ENCODE measurements around the gene TBC1D19.
A peak's percentile ranks its signal among the peaks of the same experiment; 100 is the strongest.

TBC1D19 gene

DNA sequence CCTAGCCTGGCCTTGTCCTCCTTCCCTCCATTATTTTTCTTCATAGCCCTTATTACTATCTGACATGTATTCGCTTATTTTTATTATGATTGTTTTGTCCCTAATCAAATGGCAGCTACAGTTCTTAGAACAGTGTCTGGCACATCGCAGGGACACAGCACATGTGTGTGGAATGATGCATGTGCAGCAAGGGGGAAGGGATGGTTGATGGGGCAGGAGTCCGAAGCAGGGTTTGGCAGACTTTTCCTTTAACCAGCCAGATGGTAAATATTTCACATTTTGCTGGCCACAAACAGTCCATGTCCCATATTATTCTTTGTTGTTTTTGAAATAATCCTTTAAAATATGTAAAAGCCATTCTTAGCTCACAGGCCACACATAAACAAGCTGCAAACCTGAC is 148.5 kb downstream of the TBC1D19 start:
- peak; percentile 10 for DNase-seq (ENCODE audit: low read depth)

DNA sequence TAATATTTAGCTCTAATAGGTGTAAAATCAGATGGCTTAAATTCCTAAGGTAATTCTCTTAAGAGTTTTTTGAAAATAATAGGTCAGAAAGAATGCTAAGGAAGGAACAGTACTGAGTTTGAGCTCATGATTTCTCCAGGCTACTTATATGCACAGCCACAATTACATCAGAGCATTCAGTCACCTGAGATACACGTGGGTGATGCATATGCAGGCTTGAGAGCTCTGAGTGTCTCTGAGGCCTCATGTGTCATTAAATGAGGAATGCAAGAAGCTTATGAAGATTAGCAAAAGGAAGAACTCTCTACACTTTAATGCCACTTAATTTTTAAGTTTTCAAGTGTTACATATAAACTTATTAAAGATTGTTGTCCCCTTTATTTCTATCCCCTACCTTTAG is 152.7 kb downstream of the TBC1D19 start:
- DNase-seq (ENCODE audit: low read depth), result no peak

DNA sequence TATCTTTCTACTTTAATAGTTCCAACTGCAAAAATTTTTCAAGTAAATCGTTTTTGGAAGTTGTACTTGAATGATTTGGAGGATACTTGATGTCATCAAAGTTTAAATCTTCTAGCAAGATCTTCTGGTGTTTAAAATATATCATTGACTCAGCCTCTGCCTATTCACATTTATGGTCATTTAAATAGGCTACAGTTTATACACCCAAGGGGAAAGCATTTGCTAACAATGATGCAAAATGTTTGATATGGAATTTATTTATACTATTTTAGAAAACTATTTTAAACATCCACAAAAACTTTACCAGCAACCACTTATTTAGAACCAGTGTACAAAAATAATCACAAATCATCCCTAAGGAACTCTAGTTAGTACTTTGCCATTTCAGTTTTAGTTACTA is 153.5 kb downstream of the TBC1D19 start:
- DNase-seq (ENCODE audit: low read depth), result no peak

DNA sequence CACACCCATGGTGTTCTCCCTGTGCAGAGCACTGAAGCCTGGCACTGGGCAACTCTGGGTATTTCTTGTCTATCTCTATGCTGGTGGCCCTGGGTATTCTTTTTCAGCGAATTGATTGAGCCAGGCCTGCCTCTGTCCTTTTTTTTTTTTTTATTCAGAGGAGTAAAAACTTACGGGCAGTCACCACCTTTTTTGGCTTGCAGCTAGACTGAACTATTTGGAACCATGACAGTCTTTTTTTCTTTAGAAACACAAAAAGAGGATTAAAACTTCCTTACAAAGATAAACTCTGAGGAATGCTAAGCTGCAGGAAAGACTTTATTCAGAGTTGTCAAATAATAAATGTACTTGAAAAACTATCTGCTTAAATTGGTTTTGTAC is 157.6 kb downstream of the TBC1D19 start:
- DNase-seq (ENCODE audit: low read depth), result no peak

DNA sequence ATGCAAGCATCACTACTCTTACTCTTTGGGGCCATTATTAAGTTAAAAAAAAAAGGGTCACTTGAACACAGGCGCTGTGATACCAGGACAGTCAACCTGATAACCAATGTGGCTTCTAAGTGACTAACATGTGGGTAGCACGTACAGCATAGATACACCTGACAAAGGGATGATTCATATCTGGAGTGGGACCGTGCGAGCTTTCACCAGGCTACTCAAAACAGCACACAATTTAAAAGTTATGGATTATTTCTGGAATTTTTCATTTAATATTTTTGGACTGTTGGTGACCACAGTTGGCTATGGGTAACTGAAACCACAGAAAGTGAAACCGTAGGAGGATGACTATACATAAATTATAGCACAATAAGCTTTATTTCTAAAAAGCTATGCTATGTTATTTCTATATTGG is 162.9 kb downstream of the TBC1D19 start:
- DNase-seq (ENCODE audit: low read depth), result no peak

DNA sequence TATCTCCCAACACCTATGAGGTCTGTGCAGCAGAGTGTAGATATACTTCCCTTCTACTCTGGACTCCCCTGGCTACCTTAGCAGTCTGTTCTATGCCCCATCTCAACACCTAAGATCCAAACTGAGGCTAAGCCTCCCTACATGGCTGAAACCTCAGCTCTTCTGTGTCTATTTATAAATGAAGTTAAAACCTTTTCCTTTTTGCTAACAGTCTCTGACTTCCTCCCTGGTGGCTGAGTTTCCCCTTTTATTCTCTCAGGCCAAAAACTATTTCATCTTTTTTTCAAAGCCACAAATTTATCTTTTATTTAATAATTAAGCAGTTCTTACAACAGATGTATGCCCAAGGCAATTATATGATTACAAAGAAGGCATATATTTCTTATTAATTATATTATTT is 164.9 kb downstream of the TBC1D19 start:
- no peak for DNase-seq (ENCODE audit: low read depth)

DNA sequence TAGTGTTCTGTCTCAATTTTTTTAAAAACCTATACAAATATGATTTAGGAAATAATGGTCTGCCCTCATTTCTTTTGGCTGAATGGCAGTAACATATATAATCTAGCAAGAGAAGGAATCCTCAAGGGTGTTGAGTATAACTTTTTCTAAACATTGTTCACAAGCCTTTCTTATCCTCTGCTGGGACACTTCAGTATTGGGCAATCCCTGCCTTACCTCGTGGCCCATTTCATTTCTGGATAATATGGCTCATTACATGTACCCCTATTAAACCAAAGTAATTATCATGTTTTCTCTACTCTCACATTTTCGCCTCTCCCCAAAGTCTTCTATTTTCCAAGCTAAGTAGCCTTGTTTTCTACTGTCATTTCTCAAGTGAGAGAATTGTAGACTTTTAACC is 166.0 kb downstream of the TBC1D19 start:
- DNase-seq (ENCODE audit: low read depth), result no peak

DNA sequence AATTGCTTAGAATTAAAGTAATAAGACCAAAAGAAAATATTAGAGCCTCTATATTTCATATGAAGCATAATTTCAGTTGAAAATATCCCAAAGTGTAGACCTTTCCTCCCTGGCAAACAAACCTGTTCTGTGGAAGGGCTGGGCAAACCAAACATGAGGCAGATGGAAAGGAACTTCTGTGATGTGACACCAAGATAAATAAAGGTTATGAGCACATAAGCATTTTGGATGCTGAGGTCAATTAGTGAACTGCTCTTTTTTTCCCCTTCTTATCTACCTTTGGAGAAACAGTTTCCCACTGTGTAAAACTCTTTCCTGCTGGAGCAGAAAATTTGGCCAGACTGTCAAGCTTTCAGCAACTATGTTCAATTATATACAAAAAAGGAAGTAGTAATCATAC is 167.1 kb downstream of the TBC1D19 start:
- DNase-seq (ENCODE audit: low read depth), result no peak

DNA sequence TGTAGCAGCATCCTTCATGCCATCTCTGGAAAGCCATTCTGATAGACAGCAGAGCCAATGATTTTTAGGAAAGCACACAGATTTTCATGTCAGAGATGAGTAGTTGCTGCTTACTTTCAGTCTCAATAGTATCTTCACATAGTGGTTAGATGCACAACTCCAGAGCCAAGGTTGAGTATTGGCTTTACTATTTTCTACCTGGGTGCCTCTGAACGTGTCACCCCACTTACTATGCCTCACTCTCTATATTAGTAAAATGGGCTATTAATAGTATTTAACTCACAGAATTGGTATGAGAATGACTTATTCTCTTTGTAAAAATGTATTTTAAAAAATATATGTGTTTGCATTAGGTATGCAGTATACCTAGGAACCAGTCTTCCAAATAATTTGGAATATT is 168.0 kb downstream of the TBC1D19 start:
- DNase-seq (ENCODE audit: low read depth), result no peak

DNA sequence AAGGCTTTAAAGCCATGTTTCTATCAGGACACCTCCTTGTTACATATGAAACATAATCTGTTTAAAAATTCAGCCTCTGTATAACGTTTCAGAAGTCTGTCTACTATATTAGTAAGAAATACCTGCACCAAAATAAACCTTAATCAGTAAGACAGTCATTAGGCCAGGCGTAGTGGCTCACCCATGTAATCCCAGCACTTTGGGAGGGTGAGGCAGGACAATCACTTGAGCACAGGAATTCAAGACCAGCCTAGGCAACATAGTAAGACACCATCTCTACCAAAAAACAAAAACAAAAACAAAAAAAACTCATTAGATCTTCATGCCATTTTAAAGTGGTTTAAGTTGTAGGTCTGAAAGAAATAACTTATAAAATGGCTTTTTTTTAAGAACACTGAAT is 169.3 kb downstream of the TBC1D19 start:
- DNase-seq (ENCODE audit: low read depth), result no peak

DNA sequence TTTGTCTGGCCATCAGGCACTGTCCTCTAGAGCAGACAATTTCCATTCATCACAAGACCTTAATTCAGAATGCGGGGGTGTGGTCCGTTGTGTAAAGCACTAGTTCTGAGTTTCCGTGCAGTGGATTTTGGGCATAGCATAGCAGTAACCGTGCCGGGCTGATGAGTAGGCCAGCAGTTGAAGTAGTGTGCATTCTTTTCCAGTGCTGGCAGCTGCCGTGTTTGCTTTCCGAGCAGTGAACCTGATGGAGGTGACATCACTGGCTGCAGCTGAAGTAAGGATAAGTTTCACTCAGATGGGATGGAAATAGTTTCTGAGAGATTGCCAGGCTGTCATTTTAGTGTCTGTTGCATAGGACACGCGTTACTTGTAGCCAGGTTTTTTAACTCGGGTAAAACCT is 169.7 kb downstream of the TBC1D19 start:
- peak; percentile 61 for DNase-seq (ENCODE audit: low read depth)

DNA sequence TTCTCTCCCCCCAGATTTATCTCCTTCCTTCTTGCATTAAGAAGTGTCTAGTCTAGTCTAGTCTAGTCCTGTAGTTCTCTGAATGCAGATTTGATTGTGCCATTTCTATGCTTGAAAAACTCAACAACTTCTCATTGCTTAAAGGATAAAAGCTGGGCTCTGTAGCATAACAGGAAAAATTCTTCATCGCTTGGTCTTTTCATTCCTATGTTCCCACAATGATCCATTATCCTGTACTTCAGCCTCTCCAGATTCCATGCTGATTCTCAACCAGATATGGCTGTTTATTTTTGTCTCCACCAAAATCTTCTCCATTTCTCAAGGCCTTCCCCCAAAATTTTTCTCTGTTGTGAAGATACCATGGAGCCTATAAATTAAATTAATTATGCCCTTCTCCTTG is 173.9 kb downstream of the TBC1D19 start:
- no peak for DNase-seq (ENCODE audit: low read depth)

DNA sequence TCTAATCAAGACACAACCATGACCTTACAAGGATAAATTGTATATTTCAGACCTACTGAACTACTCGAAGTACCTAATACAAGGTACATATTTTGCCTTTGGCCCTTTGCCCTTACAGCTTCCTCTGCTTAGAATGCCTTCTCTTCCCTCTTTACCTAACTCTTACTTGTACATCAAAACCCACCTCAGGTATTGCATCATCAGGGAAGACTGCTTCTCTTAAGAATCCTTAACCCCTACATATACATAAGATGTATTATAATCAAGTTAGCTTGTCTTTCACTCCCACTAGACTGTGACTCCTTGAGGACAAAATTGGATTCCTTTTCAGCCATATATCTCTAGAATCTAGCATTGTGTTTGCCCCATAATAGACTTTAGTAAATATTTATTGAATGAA is 175.0 kb downstream of the TBC1D19 start:
- no peak for DNase-seq (ENCODE audit: low read depth)

DNA sequence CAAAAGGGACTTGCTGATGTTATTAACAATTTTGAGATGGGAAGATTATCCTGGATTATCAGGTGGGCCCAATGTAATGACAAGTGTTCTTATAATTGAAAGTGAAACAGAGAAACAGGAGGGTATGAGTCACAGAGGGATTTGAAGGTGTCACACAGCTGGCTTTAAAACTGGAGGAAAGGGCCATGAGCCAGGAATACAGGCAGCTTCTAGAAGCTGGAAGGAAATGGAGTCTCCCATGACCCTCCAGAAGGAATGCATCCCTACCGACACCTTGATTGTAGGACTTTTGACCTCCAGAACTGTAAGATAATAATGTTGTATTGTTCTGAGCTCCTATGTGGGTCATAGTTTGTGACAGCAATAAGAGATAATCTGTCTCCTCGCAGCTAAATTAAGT is 178.8 kb downstream of the TBC1D19 start:
- no peak for DNase-seq (ENCODE audit: low read depth)

DNA sequence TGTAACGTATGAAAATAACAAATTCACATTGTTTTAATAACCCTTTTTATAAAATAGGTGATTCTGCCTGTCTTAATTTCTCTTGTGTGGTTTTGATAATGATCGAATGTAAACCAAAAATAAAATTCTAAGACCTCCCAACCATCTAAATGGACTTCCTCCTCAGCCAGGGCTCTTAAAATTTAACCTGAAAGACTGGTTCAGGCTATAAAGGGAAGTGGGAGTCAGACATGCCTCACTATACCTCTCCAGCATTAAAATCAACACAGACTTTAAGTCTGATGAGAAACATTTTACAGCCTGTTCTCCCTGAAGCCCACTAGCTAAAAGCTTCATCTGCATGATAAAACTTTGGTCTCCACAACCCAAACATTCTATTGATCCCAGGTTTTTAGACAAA is 179.2 kb downstream of the TBC1D19 start:
- DNase-seq (ENCODE audit: low read depth), result no peak

DNA sequence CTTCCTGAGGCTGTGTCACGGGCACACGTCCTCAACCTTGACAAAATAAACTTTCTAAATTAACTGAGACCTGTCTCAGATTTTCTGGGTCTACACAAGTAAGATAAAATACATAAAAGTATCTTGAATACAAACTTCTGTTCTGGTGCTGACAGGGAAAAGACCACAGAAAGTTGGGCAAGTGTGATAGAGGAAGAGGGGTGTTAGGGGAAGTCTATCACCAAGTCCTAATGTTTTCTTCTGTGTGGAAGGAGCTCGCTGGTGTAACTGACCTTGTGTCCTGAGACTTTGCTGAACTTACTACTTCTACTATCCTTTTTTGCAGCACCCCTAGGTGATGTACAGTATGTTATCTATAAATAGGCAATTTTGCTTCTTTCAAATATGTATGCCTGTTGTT is 179.8 kb downstream of the TBC1D19 start:
- DNase-seq (ENCODE audit: low read depth), result no peak

DNA sequence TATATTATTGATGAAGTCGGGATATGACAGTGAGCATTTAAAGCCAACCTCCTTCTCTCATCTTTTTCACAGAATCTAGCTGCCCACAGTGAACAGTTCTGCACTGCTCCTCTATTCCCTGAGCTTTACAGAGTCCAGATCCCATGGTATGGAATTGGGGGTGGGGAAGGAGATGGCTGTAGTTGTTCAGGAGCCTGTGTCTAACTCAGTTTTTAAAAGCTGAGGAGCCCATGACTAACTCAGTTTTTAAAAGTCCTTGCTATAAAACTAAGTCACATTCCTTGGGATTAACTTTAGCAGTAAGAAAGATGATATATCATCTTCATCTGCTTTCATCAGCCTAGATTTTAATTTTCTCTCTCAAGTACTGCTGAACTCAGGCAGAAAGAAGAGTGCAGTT is 180.3 kb downstream of the TBC1D19 start:
- DNase-seq (ENCODE audit: low read depth), result no peak

DNA sequence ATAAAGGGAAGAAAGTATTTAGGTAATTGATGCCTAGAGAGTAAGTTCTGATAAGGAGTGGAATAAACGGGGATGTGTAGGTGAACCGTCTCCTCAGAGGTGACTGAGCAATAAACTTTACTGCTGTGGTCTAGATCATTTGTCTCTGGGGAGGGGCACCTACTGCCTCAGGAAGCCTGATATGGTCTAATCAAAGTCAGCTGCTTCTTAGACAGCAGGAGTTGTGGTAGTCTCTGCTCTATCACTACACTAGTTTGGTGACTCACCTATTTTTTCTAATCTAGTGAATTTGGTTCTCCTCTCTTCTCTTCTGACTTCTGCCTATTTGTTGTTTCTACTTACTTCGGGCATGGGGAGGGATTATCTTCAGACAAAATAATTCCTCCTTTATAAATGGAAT is 181.6 kb downstream of the TBC1D19 start:
- DNase-seq (ENCODE audit: low read depth), result no peak

DNA sequence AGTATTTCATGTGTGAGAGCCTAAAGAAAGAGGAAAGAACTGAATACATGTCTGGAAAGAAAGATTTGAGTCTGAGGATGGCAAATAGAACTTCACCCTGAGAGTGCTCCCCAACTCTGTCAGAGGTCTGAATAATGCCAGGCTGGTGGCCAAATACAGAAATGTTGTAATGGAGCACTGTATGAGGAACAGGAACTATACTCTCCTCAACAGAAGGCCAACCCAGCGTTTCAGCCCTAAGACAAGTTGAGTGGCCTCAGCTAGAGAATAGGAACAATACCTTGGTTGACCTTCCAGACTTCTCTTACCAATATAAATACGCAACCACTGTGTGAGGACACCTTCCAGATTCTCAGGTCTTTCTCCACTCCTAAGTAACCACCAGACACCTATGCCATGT is 182.3 kb downstream of the TBC1D19 start:
- no peak for DNase-seq (ENCODE audit: low read depth)

DNA sequence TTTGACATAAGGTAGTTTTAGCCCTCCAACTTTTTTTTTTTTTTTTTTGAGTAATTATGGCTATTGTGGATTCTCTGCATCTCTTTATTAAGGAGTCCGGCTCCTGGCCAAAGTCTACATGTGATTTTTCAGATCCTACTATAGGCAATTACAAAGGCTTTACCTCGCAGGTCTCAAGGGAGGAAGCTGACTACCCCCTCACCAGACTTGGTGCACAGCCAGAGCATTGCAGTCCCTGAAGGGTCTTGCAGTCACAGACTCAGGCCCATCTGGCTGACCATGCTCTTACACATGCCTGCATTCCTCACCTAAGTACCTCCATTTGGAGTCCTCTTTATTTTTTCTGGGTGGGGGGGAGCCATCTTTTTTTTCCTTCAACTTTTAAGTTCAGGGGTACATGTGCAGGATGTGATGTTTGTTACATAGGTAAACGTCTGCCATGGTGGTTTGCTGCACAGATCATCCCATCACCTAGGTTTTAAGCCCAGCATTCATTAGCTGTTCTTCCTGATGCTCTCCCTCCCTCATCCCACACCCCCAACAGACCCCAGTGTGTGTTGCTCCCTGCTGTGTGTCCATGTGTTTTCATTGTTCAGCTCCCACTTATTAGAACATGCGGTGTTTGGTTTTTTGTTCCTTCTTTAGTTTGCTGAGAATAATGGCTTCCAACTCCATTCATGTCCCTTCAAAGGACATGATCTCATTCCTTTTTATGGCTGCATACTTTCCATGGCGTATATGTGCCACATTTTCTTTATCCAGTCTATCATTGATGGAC is 188.4 kb downstream of the TBC1D19 start:
- no peak for DNase-seq (ENCODE audit: low read depth)

DNA sequence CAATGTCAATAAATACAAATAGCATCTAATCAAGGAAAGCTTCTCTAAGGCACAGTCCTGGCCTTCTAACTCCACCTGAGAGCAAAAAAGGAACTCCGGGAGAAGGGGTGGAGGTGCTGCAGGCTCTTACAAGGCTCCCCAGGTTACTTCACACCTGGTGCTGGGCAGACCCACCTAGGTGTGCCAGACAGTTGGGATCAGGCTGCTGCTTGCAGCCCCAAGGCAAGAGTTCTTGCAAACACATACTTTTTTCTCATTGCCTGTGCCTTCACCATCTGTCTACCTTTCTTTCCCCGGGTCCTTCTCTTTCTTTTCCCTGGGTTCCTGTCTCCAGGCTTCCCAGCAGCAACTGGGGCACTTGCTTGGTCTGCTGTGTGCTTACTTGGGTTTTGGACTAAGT is 195.3 kb downstream of the TBC1D19 start:
- no peak for DNase-seq (ENCODE audit: low read depth)

DNA sequence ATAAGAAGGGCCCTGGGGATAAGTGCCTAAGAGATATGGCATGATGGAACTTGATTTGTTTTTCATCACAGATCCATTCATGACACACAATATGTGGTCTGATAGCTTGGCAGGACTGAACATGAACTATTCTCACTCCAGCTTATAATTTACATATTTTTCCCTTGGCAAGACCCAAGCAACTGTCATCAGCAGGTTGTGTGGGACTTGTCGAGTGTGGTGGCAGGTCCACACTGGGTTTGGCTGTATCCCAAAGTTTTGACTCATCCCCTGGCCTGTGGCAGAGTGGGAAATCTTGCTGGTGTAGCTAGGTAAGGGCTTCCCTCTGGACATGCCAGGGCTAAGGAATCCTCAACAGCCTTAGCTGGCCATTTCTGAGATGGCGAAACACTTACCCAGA is 195.8 kb downstream of the TBC1D19 start:
- DNase-seq (ENCODE audit: low read depth), result peak; percentile 49

DNA sequence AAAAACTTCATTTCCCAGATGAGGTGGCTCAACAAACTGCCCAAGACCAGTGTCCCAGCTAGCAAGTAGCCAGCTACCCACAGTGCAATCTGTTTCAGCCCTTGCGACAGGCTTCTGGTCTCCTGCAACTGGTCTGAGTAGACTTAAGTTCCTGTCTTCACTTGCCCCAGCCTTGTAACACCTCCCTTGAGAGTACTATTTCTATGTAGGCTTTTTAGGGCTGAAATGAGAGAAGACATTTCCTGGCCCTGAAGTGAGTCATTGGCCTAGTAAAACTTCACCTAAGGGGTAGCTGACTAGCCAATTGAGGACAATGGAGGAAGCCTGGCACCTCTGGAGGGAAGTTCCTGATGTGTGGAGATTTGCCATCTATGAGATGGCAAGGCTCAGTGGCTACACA is 196.7 kb downstream of the TBC1D19 start:
- peak; percentile 84 for DNase-seq (ENCODE audit: low read depth)

DNA sequence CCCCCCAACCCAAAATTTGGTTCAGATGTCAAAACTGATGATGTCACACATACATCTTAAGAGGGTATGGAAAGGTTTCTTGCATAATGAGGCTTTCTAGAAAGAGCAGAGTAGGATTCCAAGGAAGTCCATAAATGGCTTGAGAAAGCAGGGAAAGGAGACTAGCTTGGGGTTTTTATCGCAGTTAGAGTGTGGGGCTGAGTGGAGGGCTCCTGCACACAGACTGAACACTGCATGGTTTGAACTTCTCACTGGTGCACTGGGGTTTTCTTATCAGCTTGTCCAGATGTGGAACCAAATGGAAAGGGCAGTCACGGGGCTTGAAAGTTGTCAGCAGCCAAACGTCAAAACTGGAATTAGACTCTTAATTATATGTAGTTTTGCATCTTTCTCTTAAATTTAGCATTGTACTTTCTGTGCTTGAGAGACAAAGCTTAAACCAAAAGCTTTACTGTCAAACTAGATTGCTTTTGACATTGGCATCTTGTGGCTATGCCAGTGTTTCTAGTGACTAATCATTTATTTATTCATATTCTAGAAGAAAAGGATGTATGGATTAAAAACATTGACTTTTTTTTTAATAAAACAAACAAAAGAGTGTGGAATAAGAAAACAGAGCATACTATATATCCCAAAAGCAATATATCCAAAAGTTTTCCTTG is 198.4 kb downstream of the TBC1D19 start:
- DNase-seq (ENCODE audit: low read depth), result peak; percentile 49

All from fibroblast of gingiva (primary cell).